Thyroid gland (tissue), 4 donors: ENCODE results near the gene PTGDR. TPM values are rescaled to one million over a fixed set of nuclear protein-coding genes. Genes with fewer than 3 reads are reported as not detected.

ENCODE experiments used
- DNase-seq, 2 donors: peaks; one replicate each; pipeline ENCODE4 v3.0.0-alpha.2; 2019
- H3K27ac ChIP-seq, 3 donors: fragments of 200-600 bp; sonication (generic); 1 replicate in 2 of 3; 2 replicates in 1 of 3; pipeline ENCODE4 v1.5.1; 2016 to 2019; ENCODE audit warnings: mild to moderate bottlenecking in 1 of 3, moderate library complexity in 1 of 3
- H3K27me3 ChIP-seq: fragments of 200-600 bp; sonication (generic); one replicate; pipeline ENCODE4 v1.5.1; 2019
- H3K36me3 ChIP-seq, 2 donors: fragments of 200-600 bp; sonication (generic); one replicate each; pipeline ENCODE4 v1.5.1; 2016 to 2019
- H3K4me1 ChIP-seq, 2 donors: fragments of 200-600 bp; sonication (generic); one replicate each; pipeline ENCODE4 v1.5.1; 2017 to 2019
- H3K4me3 ChIP-seq, 3 donors: fragments of 200-600 bp; sonication (generic); replicated peaks in 1 of 3; 1 replicate in 2 of 3; 2 replicates in 1 of 3; pipeline ENCODE4 v1.5.1; 2016; ENCODE audit warnings: mild to moderate bottlenecking in 1 of 3
- H3K9me3 ChIP-seq: fragments of 200-600 bp; sonication (generic); one replicate; pipeline ENCODE4 v1.5.1; 2017
- CTCF ChIP-seq, 6 experiments: fragments of 200-600 bp in 3 of 6; fragments of 450-650 bp in 3 of 6; sonication (generic) in 3 of 6; IDR thresholded peaks; one replicate each; pipeline ENCODE4 v1.5.1; 2016 to 2019; ENCODE audit warnings: antibody characterized with exemption in 6 of 6, mild to moderate bottlenecking in 2 of 6, inconsistent platforms in 1 of 6, moderate library complexity in 1 of 6
- POLR2A ChIP-seq, 2 donors: fragments of 450-650 bp; IDR thresholded peaks; one replicate each; pipeline ENCODE4 v1.6.1; 2017; ENCODE audit warnings: antibody characterized with exemption in 2 of 2, mild to moderate bottlenecking in 2 of 2, moderate library complexity in 1 of 2
- WGBS, 2 donors: methylation state at CpG; one replicate each; pipeline ENCODE4 v1.1.5; 2017; 5-methylcytosine and 5-hydroxymethylcytosine counted together
- intact Hi-C: fragments of 100-400 bp; cut with DNase I; formaldehyde crosslinking; loops from one replicate; pipeline ENCODE4 v1.15.1; 2023
- total RNA-seq, 4 donors: library from RNA; depleted of rRNA; stranded (reverse); fragments of >200 nt; gene quantifications; one replicate each; pipeline ENCODE4 v1.2.3, GENCODE V29; 2016

The PTGDR gene
- total RNA-seq, 4 donors from 2014 or later, result 0.54 to 1.2 (median 0.93) TPM

GRCh38 chr14:52262600-52262999 is 4.9 kb upstream of the PTGDR start:
- 77 to 93% methylated on average over 1 of the region's 1 CpG for WGBS, 2 donors

GRCh38 chr14:52263190-52263589 is 4.3 kb upstream of the PTGDR start:
- intact Hi-C loops, result no loop called here
- H3K36me3 ChIP-seq, result no peaks in the 10 kb centered on the region
- TF ChIP-seq POLR2A (IDR thresholded peaks at IDR 0.05), result no peak
- TF ChIP-seq CTCF (IDR thresholded peaks at IDR 0.05), result no peak
- H3K4me1 ChIP-seq, result peaks cover 0 to 11% of the 10 kb centered on the region in 2 donors
- no peak overlapping the region for H3K4me3 ChIP-seq
- DNase-seq, result no peak
- no peaks in the 10 kb centered on the region for H3K27me3 ChIP-seq
- H3K9me3 ChIP-seq, result no peaks in the 10 kb centered on the region
- no peak overlapping the region for H3K27ac ChIP-seq

More at GRCh38 chr14:52262600-52262999, 4.9 kb upstream of the PTGDR start:
- Histone ChIP-seq H3K27ac (no peak overlapping the region), H3K4me1 (peaks cover 0 to 9% of the 10 kb centered on the region in 2 donors), H3K4me3 (no peak overlapping the region), H3K9me3 (no peaks in the 10 kb centered on the region), H3K36me3 (no peaks in the 10 kb centered on the region), H3K27me3 (no peaks in the 10 kb centered on the region)
- intact Hi-C loops, result no loop called here
- no peak for DNase-seq
- no peak for TF ChIP-seq CTCF (IDR thresholded peaks at IDR 0.05)
- no peak for TF ChIP-seq POLR2A (IDR thresholded peaks at IDR 0.05)

GRCh38 chr14:52265253-52265652 is 2.2 kb upstream of the PTGDR start:
- Histone ChIP-seq H3K4me3 (no peak overlapping the region), H3K36me3 (no peaks in the 10 kb centered on the region), H3K4me1 (peaks cover 0 to 11% of the 10 kb centered on the region in 2 donors), H3K27me3 (no peaks in the 10 kb centered on the region), H3K9me3 (no peaks in the 10 kb centered on the region), H3K27ac (no peak overlapping the region)
- TF ChIP-seq CTCF (IDR thresholded peaks at IDR 0.05) (no peak), POLR2A (IDR thresholded peaks at IDR 0.05) (no peak)
- WGBS, 2 donors, result 47 to 60% methylated on average over 5 of the region's 5 CpGs
- intact Hi-C loops, result no loop called here
- no peak for DNase-seq

GRCh38 chr14:52266179-52266578 is 1.3 kb upstream of the PTGDR start:
- Histone ChIP-seq H3K4me3 (no peak overlapping the region), H3K36me3 (no peaks in the 10 kb centered on the region), H3K4me1 (peaks cover 0 to 11% of the 10 kb centered on the region in 2 donors), H3K27me3 (no peaks in the 10 kb centered on the region), H3K27ac (no peak overlapping the region), H3K9me3 (no peaks in the 10 kb centered on the region)
- DNase-seq, result peak in 1 of 2 donors; percentile 5
- intact Hi-C loops, result no loop called here
- no peak for TF ChIP-seq POLR2A (IDR thresholded peaks at IDR 0.05)
- TF ChIP-seq CTCF (IDR thresholded peaks at IDR 0.05), result no peak
- WGBS, 2 donors, result 64 to 78% methylated on average over 3 of the region's 3 CpGs

GRCh38 chr14:52266782-52267181 is 716 bp upstream of the PTGDR start:
- Histone ChIP-seq H3K4me3 (peak overlapping the region in 1 of 3 donors; percentile 21), H3K9me3 (no peaks in the 10 kb centered on the region), H3K27me3 (no peaks in the 10 kb centered on the region), H3K36me3 (no peaks in the 10 kb centered on the region), H3K4me1 (peaks cover 0 to 11% of the 10 kb centered on the region in 2 donors), H3K27ac (no peak overlapping the region)
- intact Hi-C loops, result no loop called here
- 69 to 73% methylated on average over 5 of the region's 5 CpGs for WGBS, 2 donors
- TF ChIP-seq POLR2A (IDR thresholded peaks at IDR 0.05) (no peak), CTCF (IDR thresholded peaks at IDR 0.05) (no peak)
- DNase-seq, result no peak
